ENCODE data around the gene IL17REL. TPM values are rescaled to one million over a fixed set of nuclear protein-coding genes. Genes with fewer than 3 reads are reported as not detected.

Gene IL17REL
- total and polyA plus RNA-seq, 4 donors = 0.22 to 0.96 (median 0.38) TPM

DNA sequence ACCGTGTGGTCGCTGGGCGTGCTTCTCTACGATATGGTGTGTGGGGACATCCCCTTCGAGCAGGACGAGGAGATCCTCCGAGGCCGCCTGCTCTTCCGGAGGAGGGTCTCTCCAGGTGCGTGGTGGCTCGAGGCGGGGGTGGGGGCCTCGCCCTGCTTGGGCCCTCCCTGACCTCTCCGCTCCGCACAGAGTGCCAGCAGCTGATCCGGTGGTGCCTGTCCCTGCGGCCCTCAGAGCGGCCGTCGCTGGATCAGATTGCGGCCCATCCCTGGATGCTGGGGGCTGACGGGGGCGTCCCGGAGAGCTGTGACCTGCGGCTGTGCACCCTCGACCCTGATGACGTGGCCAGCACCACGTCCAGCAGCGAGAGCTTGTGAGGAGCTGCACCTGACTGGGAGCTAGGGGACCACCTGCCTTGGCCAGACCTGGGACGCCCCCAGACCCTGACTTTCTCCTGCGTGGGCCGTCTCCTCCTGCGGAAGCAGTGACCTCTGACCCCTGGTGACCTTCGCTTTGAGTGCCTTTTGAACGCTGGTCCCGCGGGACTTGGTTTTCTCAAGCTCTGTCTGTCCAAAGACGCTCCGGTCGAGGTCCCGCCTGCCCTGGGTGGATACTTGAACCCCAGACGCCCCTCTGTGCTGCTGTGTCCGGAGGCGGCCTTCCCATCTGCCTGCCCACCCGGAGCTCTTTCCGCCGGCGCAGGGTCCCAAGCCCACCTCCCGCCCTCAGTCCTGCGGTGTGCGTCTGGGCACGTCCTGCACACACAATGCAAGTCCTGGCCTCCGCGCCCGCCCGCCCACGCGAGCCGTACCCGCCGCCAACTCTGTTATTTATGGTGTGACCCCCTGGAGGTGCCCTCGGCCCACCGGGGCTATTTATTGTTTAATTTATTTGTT, 49.6 kb downstream of the IL17REL start:
- Histone ChIP-seq H3K4me1 (ENCODE audit: control insufficient read depth, insufficient read depth, low read length) (peaks cover 58% of the 10 kb centered on the region), H3K27me3 (ENCODE audit: control insufficient read depth, insufficient read depth, low read length) (no peaks in the 10 kb centered on the region), H3K9me3 (ENCODE audit: control insufficient read depth, insufficient read depth, low read length) (no peaks in the 10 kb centered on the region), H3K36me3 (ENCODE audit: control insufficient read depth, insufficient read depth, low read length) (peaks cover 58% of the 10 kb centered on the region), H3K4me3 (ENCODE audit: low read depth, low read length) (peak overlapping the region; percentile 16), H3K27ac (ENCODE audit: low read depth, low read length) (no peak overlapping the region)
- 69% methylated on average over 61 of the region's 63 CpGs for WGBS (ENCODE audit: insufficient coverage)
- DNase-seq (ENCODE audit: low read depth in 4 of 6, low spot score in 6 of 6) = no peak

DNA sequence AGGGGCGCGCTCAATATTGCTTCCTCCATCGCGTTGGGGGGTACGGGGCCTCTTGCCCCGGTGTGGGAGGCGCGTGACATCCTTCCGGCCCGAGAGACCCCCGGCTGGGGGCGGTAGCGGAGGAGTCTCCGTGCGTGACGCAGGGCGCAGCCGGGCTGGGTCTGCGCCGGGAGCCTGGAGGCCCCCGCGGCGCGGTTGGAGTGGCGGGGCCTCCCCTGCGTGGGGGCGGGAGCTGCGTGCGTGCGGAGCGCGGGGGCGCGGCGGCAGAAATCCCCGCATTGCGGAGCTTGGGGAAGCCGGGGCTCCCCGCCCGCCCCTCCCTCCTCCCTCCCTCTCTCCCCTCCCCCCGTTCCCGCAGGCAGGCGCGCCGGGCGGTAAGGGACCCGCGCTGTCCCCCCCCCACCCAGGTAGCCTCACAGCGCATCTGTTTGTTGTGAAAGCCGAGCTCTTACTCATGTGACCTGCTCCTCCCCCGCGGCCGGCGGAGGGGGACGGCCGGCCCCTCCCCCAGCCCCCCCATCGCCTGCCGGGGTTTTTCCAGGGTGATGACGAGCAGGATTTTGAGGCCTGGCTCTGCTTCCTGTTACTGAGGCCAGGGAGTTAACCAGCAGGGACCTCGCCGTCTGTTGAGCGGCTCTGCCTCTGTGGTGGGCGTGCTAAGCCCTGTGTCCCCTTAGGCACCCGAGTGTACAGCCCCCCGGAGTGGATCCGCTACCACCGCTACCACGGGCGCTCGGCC, 50.4 kb downstream of the IL17REL start:
- Histone ChIP-seq H3K4me3 (ENCODE audit: low read depth, low read length) (peak overlapping the region; percentile 59), H3K9me3 (ENCODE audit: control insufficient read depth, insufficient read depth, low read length) (no peaks in the 10 kb centered on the region), H3K36me3 (ENCODE audit: control insufficient read depth, insufficient read depth, low read length) (peaks cover 51% of the 10 kb centered on the region), H3K27me3 (ENCODE audit: control insufficient read depth, insufficient read depth, low read length) (no peaks in the 10 kb centered on the region), H3K27ac (ENCODE audit: low read depth, low read length) (no peak overlapping the region), H3K4me1 (ENCODE audit: control insufficient read depth, insufficient read depth, low read length) (peaks cover 50% of the 10 kb centered on the region)
- DNase-seq (ENCODE audit: low read depth in 4 of 6, low spot score in 6 of 6) = peak in 3 of 6 donors; percentile 37 to 83 (median 76)
- WGBS (ENCODE audit: insufficient coverage) = 8% methylated on average over 52 of the region's 70 CpGs

DNA sequence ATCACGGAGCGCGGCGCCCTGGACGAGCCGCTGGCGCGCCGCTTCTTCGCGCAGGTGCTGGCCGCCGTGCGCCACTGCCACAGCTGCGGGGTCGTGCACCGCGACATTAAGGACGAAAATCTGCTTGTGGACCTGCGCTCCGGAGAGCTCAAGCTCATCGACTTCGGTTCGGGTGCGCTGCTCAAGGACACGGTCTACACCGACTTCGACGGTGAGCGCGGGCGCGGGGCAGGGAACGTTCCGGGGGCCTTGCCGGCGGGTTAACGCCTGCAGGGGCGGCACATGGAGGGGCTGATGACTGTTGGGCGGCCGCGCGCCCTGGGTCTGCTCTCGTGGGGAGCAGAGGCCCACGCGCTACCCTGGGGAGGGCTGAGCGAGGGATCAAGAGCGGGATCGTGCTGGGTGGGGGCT, 51.0 kb downstream of the IL17REL start:
- H3K4me1 ChIP-seq (ENCODE audit: control insufficient read depth, insufficient read depth, low read length) = peaks cover 44% of the 10 kb centered on the region
- 4% methylated on average over 49 of the region's 49 CpGs for WGBS (ENCODE audit: insufficient coverage)
- H3K36me3 ChIP-seq (ENCODE audit: control insufficient read depth, insufficient read depth, low read length) = peaks cover 47% of the 10 kb centered on the region
- DNase-seq (ENCODE audit: low read depth in 4 of 6, low spot score in 6 of 6) = peak in 2 of 6 donors; percentile 28 to 35
- no peaks in the 10 kb centered on the region for H3K9me3 ChIP-seq (ENCODE audit: control insufficient read depth, insufficient read depth, low read length)
- no peaks in the 10 kb centered on the region for H3K27me3 ChIP-seq (ENCODE audit: control insufficient read depth, insufficient read depth, low read length)
- H3K4me3 ChIP-seq (ENCODE audit: low read depth, low read length) = peak overlapping the region; percentile 59
- H3K27ac ChIP-seq (ENCODE audit: low read depth, low read length) = no peak overlapping the region

DNA sequence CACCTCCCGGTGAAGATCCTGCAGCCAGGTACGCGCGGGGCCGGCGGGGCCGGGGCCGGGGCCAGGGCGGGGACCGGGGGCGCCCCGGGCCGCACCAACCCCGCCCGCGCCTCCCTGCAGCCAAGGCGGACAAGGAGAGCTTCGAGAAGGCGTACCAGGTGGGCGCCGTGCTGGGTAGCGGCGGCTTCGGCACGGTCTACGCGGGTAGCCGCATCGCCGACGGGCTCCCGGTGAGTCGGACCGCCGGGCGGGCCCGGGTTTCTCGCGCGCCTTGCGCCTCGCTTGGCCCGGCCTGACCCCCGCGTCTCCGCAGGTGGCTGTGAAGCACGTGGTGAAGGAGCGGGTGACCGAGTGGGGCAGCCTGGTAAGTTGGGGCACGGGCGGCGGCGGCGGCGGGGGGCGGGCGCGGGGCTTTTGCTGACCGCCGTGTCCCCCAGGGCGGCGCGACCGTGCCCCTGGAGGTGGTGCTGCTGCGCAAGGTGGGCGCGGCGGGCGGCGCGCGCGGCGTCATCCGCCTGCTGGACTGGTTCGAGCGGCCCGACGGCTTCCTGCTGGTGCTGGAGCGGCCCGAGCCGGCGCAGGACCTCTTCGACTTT, 51.5 kb downstream of the IL17REL start:
- H3K9me3 ChIP-seq (ENCODE audit: control insufficient read depth, insufficient read depth, low read length) = no peaks in the 10 kb centered on the region
- peak overlapping the region; percentile 59 for H3K4me3 ChIP-seq (ENCODE audit: low read depth, low read length)
- peaks cover 43% of the 10 kb centered on the region for H3K4me1 ChIP-seq (ENCODE audit: control insufficient read depth, insufficient read depth, low read length)
- peaks cover 42% of the 10 kb centered on the region for H3K36me3 ChIP-seq (ENCODE audit: control insufficient read depth, insufficient read depth, low read length)
- peak in 2 of 6 donors; percentile 23 to 42 for DNase-seq (ENCODE audit: low read depth in 4 of 6, low spot score in 6 of 6)
- no peak overlapping the region for H3K27ac ChIP-seq (ENCODE audit: low read depth, low read length)
- WGBS (ENCODE audit: insufficient coverage) = under 1% methylated on average over 84 of the region's 84 CpGs
- no peaks in the 10 kb centered on the region for H3K27me3 ChIP-seq (ENCODE audit: control insufficient read depth, insufficient read depth, low read length)

DNA sequence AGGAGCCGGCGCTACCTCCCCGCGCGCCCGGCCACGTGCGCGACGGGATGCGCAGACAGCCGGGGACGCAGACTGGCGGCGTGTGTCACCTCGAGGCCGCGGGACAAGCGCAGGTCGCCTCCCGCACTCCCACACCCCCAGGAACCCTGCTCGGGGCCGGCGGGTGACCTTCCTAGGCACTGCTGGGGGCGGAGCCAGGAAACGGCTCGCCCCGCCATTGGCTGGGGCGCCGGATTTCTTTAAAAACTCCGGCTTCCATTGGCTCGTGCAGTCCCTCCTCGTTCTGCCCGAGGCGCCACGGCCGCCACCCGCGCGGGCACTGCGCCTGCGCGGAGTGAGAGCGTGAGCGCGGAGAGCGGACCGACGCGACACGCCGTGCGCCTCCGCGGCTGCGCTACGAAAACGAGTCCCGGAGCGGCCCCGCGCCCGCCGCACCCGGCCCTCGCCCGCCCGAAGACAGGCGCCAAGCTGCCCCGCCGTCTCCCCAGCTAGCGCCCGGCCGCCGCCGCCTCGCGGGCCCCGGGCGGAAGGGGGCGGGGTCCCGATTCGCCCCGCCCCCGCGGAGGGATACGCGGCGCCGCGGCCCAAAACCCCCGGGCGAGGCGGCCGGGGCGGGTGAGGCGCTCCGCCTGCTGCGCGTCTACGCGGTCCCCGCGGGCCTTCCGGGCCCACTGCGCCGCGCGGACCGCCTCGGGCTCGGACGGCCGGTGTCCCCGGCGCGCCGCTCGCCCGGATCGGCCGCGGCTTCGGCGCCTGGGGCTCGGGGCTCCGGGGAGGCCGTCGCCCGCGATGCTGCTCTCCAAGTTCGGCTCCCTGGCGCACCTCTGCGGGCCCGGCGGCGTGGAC, 52.2 kb downstream of the IL17REL start, which contains the start of gene PIM3:
Gene PIM3 (plus strand): TSS at position 614 of the 846 bp plus-strand sequence. CDS start 176 bp downstream, at position 790.
- no peaks in the 10 kb centered on the region for H3K9me3 ChIP-seq (ENCODE audit: control insufficient read depth, insufficient read depth, low read length)
- peaks cover 43% of the 10 kb centered on the region for H3K4me1 ChIP-seq (ENCODE audit: control insufficient read depth, insufficient read depth, low read length)
- H3K27me3 ChIP-seq (ENCODE audit: control insufficient read depth, insufficient read depth, low read length) = no peaks in the 10 kb centered on the region
- under 1% methylated on average over 137 of the region's 137 CpGs for WGBS (ENCODE audit: insufficient coverage)
- peak within 1 kb of the TSS; percentile 59 for H3K4me3 ChIP-seq (ENCODE audit: low read depth, low read length)
- peaks cover 35% of the 10 kb centered on the region for H3K36me3 ChIP-seq (ENCODE audit: control insufficient read depth, insufficient read depth, low read length)
- peak; percentile 91 to 99 (median 93) for DNase-seq (ENCODE audit: low read depth in 4 of 6, low spot score in 6 of 6)
- peak within 1 kb of the TSS; percentile 61 for H3K27ac ChIP-seq (ENCODE audit: low read depth, low read length)

DNA sequence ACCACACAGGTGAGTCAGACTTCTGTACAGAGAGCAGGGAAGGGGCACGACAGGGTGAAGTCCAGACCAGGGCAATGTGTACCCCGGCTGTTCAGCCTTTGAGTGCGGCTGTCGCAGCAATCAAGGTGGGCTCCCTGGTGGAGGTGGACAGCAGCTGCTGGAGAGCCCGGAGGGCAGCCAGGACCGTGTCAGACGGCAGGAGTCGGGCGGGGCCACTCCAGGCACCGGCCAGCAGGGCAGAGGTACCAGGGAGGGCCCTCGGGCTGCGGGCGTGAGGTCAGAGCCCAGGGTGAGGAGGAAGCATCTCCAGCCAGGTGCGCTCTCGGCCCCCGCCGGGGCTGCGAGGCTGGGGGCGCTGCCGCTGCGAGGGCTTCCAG, 52.8 kb downstream of the IL17REL start:
- Histone ChIP-seq H3K36me3 (ENCODE audit: control insufficient read depth, insufficient read depth, low read length) (peaks cover 29% of the 10 kb centered on the region), H3K27me3 (ENCODE audit: control insufficient read depth, insufficient read depth, low read length) (no peaks in the 10 kb centered on the region), H3K4me1 (ENCODE audit: control insufficient read depth, insufficient read depth, low read length) (peaks cover 43% of the 10 kb centered on the region), H3K27ac (ENCODE audit: low read depth, low read length) (peak overlapping the region; percentile 61), H3K9me3 (ENCODE audit: control insufficient read depth, insufficient read depth, low read length) (no peaks in the 10 kb centered on the region), H3K4me3 (ENCODE audit: low read depth, low read length) (peak overlapping the region; percentile 40)
- WGBS (ENCODE audit: insufficient coverage) = 13% methylated on average over 21 of the region's 21 CpGs
- DNase-seq (ENCODE audit: low read depth in 4 of 6, low spot score in 6 of 6) = no peak

DNA sequence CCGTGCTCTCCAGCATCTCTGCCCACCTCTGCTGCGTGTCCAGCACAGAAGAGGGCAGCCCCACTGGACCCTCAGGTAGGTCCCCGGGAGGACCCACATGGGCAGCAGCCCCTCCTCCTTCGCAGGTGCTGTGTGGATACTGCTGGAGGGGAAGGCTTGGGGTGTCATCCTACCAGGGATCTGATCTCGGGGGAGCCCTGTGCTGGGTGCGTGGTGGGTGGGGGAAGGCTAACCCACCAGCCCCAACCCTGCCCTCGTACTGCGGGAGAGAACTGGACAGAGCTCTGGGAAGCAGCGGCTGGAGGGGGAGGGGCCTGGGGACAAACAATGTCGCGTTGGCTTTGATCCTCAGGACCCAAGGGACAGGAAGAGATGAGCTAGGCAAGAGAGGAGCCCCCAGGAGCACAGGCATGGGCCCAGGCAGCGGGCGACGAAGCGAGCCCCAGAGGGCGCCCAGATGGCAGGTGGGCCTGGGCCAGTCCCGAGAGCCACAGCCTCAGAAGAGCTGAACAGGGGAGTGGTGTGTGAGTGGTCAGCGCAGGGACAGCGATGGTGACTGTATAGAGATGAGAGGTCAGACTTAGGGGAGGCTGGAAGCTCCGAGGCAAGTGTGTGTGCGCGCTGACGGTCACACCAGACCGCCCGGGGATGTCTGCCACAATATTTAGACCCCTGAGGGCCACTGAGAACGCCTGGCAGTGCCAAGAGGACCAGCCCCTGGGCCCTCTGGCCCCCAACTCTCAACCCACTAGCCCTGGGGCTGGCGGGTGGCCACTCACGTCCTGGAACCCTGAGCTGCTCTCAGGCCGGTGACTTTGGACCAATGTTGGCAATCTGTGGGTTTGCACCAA, 53.4 kb downstream of the IL17REL start:
- H3K27me3 ChIP-seq (ENCODE audit: control insufficient read depth, insufficient read depth, low read length) = no peaks in the 10 kb centered on the region
- H3K4me1 ChIP-seq (ENCODE audit: control insufficient read depth, insufficient read depth, low read length) = peaks cover 38% of the 10 kb centered on the region
- H3K9me3 ChIP-seq (ENCODE audit: control insufficient read depth, insufficient read depth, low read length) = no peaks in the 10 kb centered on the region
- peak overlapping the region; percentile 40 for H3K4me3 ChIP-seq (ENCODE audit: low read depth, low read length)
- 73% methylated on average over 26 of the region's 29 CpGs for WGBS (ENCODE audit: insufficient coverage)
- no peak for DNase-seq (ENCODE audit: low read depth in 4 of 6, low spot score in 6 of 6)
- peaks cover 23% of the 10 kb centered on the region for H3K36me3 ChIP-seq (ENCODE audit: control insufficient read depth, insufficient read depth, low read length)
- peak overlapping the region; percentile 61 for H3K27ac ChIP-seq (ENCODE audit: low read depth, low read length)

DNA sequence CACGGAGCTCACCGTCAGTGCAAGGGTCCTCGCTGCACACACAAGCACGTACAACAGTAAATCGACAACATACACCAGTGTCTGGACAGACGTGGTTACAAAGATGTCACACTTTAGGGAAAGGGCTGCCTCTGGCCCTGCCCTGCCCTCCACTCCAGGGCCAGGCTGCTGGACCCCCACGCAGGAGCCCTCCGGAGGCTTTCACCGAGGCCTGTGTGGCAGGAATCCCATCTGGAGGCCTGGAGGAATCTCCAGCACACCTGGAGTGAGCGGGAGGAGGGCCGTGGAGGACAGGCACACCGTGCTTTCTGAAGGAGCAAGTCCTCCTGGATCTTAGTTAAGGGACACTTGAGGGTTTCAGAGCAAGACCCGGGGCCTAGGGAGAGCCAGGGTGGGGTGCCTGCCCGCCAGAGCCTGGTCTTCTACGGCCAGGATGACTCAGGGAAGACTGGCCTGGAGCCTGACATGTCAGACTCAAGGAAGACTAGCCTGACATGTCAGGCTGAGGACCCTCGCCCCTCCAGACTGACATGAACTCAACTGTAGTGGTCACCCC, 54.1 kb downstream of the IL17REL start:
- Histone ChIP-seq H3K4me1 (ENCODE audit: control insufficient read depth, insufficient read depth, low read length) (peaks cover 31% of the 10 kb centered on the region), H3K9me3 (ENCODE audit: control insufficient read depth, insufficient read depth, low read length) (no peaks in the 10 kb centered on the region), H3K36me3 (ENCODE audit: control insufficient read depth, insufficient read depth, low read length) (peaks cover 17% of the 10 kb centered on the region), H3K4me3 (ENCODE audit: low read depth, low read length) (no peak overlapping the region), H3K27me3 (ENCODE audit: control insufficient read depth, insufficient read depth, low read length) (no peaks in the 10 kb centered on the region), H3K27ac (ENCODE audit: low read depth, low read length) (no peak overlapping the region)
- DNase-seq (ENCODE audit: low read depth in 4 of 6, low spot score in 6 of 6) = no peak
- 87% methylated on average over 15 of the region's 16 CpGs for WGBS (ENCODE audit: insufficient coverage)

Measured in spinal cord (tissue), 10 donors.